ENCODE measurements around the gene PRKACA.

The PRKACA gene

GRCh38 chr19:14117668-14118164 lies at the start of gene PRKACA:
Gene PRKACA, minus strand, starts transcription at chr19:14117762. Its CDS starts 215 bp downstream, at chr19:14117547.
- no peaks in the 10 kb centered on the region for H3K27me3 ChIP-seq (replicated peaks; ENCODE audit: control insufficient read depth, insufficient read depth, low read length)
- H3K4me3 ChIP-seq (ENCODE audit: low read length) = peak within 1 kb of the TSS; percentile 91
- no peaks in the 10 kb centered on the region for H3K36me3 ChIP-seq (ENCODE audit: control insufficient read depth, insufficient read depth, low read length, severe bottlenecking)
- H3K4me1 ChIP-seq (ENCODE audit: control insufficient read depth, insufficient read depth, low read length) = peaks cover 54% of the 10 kb centered on the region
- no peaks in the 10 kb centered on the region for H3K9me3 ChIP-seq (ENCODE audit: control insufficient read depth, low read length)
- peak; percentile 100 for DNase-seq (ENCODE audit: low read depth)
- peak within 1 kb of the TSS; percentile 89 for H3K9ac ChIP-seq (ENCODE audit: low read length)

DNA sequence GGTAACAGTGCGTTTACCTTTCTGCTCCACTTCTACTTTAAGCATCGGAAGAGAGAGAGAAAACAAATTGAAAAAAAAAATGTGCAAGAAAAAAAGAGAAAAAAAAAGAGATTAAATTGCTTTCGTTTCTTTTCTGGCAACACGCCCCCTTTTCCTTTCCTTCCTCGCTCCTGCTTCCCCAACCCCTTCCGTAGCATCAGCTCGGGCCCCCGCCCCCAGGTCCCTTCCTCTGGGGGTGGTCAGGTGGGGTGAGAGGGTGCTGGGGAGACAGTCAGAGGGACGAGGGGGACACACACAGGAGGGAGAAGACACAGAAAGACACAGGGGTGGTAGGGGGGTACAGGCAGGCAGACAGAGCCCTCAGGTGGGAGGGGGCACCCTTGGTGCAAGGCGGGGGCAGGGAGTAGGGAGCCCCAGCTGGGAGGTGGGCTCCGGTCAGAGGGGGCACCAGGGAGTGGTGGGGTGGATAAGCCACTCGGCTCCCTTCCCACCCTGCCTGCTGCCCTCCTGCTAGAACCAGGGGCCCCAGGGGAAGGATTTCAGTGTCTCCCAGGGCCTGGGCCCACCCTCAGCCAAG lies 49.5 kb upstream of the PRKACA start:
- Histone ChIP-seq H3K36me3 (ENCODE audit: control insufficient read depth, insufficient read depth, low read length, severe bottlenecking) (peaks cover 19% of the 10 kb centered on the region), H3K4me1 (ENCODE audit: control insufficient read depth, insufficient read depth, low read length) (no peaks in the 10 kb centered on the region), H3K9ac (ENCODE audit: low read length) (no peak overlapping the region), H3K27me3 (replicated peaks; ENCODE audit: control insufficient read depth, insufficient read depth, low read length) (no peaks in the 10 kb centered on the region), H3K4me3 (ENCODE audit: low read length) (no peak overlapping the region), H3K9me3 (ENCODE audit: control insufficient read depth, low read length) (no peaks in the 10 kb centered on the region)
- no peak for DNase-seq (ENCODE audit: low read depth)

DNA sequence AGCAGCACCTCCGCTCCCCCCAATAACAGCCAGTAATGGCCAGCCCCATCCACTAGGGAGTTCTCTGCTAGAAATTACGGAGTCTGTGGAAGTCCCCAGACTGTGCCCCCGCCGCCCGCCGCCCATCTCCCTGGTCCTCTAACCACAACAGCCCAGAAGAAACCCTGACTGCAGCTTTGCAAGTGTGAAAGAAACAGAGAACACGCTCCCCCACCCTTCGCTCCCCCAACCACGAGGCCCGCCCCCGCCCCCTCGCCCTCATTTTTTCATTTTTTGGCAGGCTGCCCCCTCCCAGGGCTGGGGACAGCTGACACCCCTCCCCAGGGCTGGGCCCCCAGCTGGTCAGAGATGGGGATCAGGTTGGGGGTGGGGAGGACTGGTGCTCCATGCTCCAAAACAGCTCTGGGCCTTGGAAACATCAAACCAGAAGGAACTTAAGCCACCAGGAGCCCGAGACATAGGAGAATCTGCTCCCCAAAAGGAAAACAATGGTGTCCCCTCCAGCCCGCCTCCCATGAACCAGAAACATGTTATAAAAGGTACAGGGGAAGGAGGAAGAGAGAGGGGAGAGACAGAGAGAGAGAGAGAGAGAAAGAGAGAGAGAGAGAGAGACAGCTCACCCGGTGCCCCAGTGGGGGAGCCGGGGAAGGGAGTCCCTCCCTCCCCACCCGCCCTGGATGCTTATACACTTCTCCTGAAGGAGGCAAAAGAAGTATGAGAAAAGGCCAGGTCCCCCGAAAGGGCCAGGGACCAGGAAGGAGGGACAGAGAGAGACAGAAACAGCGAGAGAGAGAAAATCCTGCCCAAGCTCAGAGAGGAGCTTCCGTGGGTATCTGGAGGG lies 48.6 kb upstream of the PRKACA start:
- DNase-seq (ENCODE audit: low read depth) = no peak
- Histone ChIP-seq H3K27me3 (replicated peaks; ENCODE audit: control insufficient read depth, insufficient read depth, low read length) (no peaks in the 10 kb centered on the region), H3K4me1 (ENCODE audit: control insufficient read depth, insufficient read depth, low read length) (no peaks in the 10 kb centered on the region), H3K36me3 (ENCODE audit: control insufficient read depth, insufficient read depth, low read length, severe bottlenecking) (peaks cover 14% of the 10 kb centered on the region), H3K9ac (ENCODE audit: low read length) (no peak overlapping the region), H3K4me3 (ENCODE audit: low read length) (no peak overlapping the region), H3K9me3 (ENCODE audit: control insufficient read depth, low read length) (no peaks in the 10 kb centered on the region)

DNA sequence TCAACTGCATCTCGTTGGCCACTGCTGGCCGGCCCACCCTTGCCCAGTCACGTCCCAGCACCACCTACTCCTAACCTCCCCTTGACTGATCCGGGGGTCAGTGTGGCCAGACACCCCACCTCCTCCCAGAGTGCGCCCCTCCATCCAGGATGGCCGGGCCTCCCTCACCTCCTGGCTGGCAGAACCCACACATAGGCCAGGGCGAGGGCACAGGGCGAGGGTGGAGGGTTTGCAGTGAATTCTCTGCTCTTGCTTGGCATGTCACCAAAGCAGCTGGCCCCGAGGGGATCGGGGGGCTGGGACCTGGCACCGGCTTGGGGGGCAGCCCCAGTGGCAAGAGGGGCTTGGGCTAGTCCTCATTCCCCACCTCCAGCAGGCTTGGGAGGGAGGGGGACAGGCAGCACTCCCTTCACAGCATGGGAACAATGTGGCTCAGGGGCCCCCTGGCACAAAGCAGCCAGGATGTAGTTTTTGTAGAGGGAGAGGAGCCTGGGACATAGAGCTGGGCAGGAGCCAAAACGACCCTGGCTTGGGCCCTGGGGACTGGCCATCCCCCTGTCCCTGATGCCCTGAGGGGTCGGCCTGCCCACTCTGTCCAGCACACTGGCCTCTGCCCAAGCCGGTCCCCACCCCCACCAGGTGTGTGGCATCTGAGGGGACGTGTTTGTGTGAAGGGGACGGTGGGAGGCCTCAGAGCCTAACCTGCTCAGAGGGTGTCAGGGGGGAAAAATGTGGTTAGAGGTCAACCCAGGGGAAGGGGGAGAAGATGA lies 47.3 kb upstream of the PRKACA start:
- H3K27me3 ChIP-seq (replicated peaks; ENCODE audit: control insufficient read depth, insufficient read depth, low read length) = no peaks in the 10 kb centered on the region
- no peak overlapping the region for H3K9ac ChIP-seq (ENCODE audit: low read length)
- H3K4me1 ChIP-seq (ENCODE audit: control insufficient read depth, insufficient read depth, low read length) = no peaks in the 10 kb centered on the region
- H3K4me3 ChIP-seq (ENCODE audit: low read length) = no peak overlapping the region
- no peaks in the 10 kb centered on the region for H3K9me3 ChIP-seq (ENCODE audit: control insufficient read depth, low read length)
- peaks cover 6% of the 10 kb centered on the region for H3K36me3 ChIP-seq (ENCODE audit: control insufficient read depth, insufficient read depth, low read length, severe bottlenecking)
- DNase-seq (ENCODE audit: low read depth) = no peak

DNA sequence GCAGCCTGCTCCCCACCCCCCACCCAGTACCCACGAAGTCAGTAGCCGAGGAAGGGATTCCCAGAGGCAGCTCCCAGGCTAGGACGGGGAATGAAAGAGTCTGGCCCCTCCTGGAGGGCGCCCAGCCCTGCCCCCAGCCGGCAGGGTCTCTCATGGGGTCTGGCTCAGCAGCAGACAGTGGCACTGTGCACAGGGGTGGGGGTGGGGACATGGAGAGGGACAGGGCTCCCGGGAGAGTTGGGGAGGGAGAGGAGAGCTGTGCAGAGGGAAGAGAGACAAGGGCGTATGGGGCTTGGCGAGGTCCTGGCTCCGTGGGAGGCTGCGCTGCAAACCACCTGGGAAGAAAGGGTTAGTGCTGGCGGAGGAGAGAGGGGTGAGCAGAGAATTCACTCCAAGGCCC lies 46.5 kb upstream of the PRKACA start:
- no peak overlapping the region for H3K4me3 ChIP-seq (ENCODE audit: low read length)
- H3K9me3 ChIP-seq (ENCODE audit: control insufficient read depth, low read length) = no peaks in the 10 kb centered on the region
- DNase-seq (ENCODE audit: low read depth) = no peak
- H3K9ac ChIP-seq (ENCODE audit: low read length) = no peak overlapping the region
- no peaks in the 10 kb centered on the region for H3K4me1 ChIP-seq (ENCODE audit: control insufficient read depth, insufficient read depth, low read length)
- H3K27me3 ChIP-seq (replicated peaks; ENCODE audit: control insufficient read depth, insufficient read depth, low read length) = no peaks in the 10 kb centered on the region
- peaks cover 4% of the 10 kb centered on the region for H3K36me3 ChIP-seq (ENCODE audit: control insufficient read depth, insufficient read depth, low read length, severe bottlenecking)

GRCh38 chr19:14162871-14163297 lies 45.3 kb upstream of the PRKACA start:
- Histone ChIP-seq H3K4me3 (ENCODE audit: low read length) (no peak overlapping the region), H3K9ac (ENCODE audit: low read length) (no peak overlapping the region), H3K9me3 (ENCODE audit: control insufficient read depth, low read length) (no peaks in the 10 kb centered on the region), H3K4me1 (ENCODE audit: control insufficient read depth, insufficient read depth, low read length) (no peaks in the 10 kb centered on the region), H3K27me3 (replicated peaks; ENCODE audit: control insufficient read depth, insufficient read depth, low read length) (no peaks in the 10 kb centered on the region), H3K36me3 (ENCODE audit: control insufficient read depth, insufficient read depth, low read length, severe bottlenecking) (peaks cover 11% of the 10 kb centered on the region)
- DNase-seq (ENCODE audit: low read depth) = no peak

- H3K36me3 ChIP-seq (ENCODE audit: control insufficient read depth, insufficient read depth, low read length, severe bottlenecking) = peaks cover 23% of the 10 kb centered on the region
- DNase-seq (ENCODE audit: low read depth) = no peak
- no peaks in the 10 kb centered on the region for H3K9me3 ChIP-seq (ENCODE audit: control insufficient read depth, low read length)
- H3K27me3 ChIP-seq (replicated peaks; ENCODE audit: control insufficient read depth, insufficient read depth, low read length) = no peaks in the 10 kb centered on the region
- H3K4me3 ChIP-seq (ENCODE audit: low read length) = no peak overlapping the region
- H3K9ac ChIP-seq (ENCODE audit: low read length) = no peak overlapping the region
- H3K4me1 ChIP-seq (ENCODE audit: control insufficient read depth, insufficient read depth, low read length) = no peaks in the 10 kb centered on the region
Measured at GRCh38 chr19:14161305-14161704, 43.7 kb upstream of the PRKACA start.

DNA sequence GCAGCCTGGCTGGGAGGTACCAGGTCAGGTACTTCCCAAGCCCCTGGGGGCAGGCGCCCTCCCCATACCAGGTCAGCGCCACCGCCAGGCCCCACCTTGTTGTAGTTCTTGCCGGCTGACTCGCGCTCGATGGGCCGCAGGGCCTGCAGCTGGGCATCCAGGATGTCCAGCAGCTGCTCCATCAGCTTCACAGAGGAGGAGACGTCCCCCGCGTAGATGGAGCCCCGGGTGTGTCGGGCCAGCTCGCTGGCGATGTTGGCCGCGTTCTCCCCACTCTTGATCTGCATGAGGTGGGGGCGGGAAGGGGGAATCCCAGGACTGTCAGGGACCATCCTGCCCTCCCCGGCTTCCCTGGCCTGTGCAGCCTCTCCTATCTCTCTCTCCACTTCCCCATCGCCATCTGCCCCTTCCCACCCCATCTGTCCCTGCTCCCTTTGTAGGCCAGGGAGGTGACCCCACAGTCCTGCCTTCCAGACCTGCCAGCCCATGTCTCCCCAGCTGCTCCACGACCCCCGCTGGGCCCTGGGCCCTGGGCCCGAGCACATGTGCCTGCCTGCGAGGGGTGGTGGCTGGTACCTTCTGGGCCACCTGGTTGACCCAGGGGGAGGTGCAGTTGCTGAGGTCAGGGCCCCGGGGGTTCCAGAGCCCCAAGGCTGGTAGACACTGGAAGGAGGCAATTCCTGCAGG lies 42.6 kb upstream of the PRKACA start:
- Histone ChIP-seq H3K36me3 (ENCODE audit: control insufficient read depth, insufficient read depth, low read length, severe bottlenecking) (peaks cover 26% of the 10 kb centered on the region), H3K4me3 (ENCODE audit: low read length) (no peak overlapping the region), H3K4me1 (ENCODE audit: control insufficient read depth, insufficient read depth, low read length) (no peaks in the 10 kb centered on the region), H3K27me3 (replicated peaks; ENCODE audit: control insufficient read depth, insufficient read depth, low read length) (no peaks in the 10 kb centered on the region), H3K9me3 (ENCODE audit: control insufficient read depth, low read length) (no peaks in the 10 kb centered on the region), H3K9ac (ENCODE audit: low read length) (no peak overlapping the region)
- no peak for DNase-seq (ENCODE audit: low read depth)

DNA sequence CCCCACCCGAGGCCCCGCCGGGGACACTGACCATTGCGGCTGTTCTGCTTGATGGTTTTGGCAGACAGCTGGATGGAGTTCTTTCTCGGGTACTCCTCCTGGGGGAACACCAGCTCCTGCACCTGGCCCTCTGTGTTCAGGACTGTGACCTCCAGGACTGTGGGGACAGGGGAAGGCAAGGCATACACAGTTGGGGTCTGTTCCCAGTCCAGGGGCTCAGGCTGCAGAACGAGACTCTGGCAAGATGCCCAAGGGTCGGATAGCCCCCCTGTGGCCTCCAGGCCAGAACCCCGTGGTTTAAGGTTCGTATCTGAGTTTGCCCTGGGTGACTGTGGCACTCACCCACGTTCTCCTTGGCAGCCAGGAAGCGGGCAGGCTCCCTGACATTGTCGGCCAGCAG lies 41.5 kb upstream of the PRKACA start:
- peaks cover 28% of the 10 kb centered on the region for H3K36me3 ChIP-seq (ENCODE audit: control insufficient read depth, insufficient read depth, low read length, severe bottlenecking)
- no peak for DNase-seq (ENCODE audit: low read depth)
- no peak overlapping the region for H3K4me3 ChIP-seq (ENCODE audit: low read length)
- H3K9ac ChIP-seq (ENCODE audit: low read length) = no peak overlapping the region
- H3K9me3 ChIP-seq (ENCODE audit: control insufficient read depth, low read length) = no peaks in the 10 kb centered on the region
- H3K4me1 ChIP-seq (ENCODE audit: control insufficient read depth, insufficient read depth, low read length) = peaks cover 3% of the 10 kb centered on the region
- H3K27me3 ChIP-seq (replicated peaks; ENCODE audit: control insufficient read depth, insufficient read depth, low read length) = no peaks in the 10 kb centered on the region

- Histone ChIP-seq H3K36me3 (ENCODE audit: control insufficient read depth, insufficient read depth, low read length, severe bottlenecking) (peaks cover 28% of the 10 kb centered on the region), H3K9me3 (ENCODE audit: control insufficient read depth, low read length) (no peaks in the 10 kb centered on the region), H3K9ac (ENCODE audit: low read length) (no peak overlapping the region), H3K4me3 (ENCODE audit: low read length) (no peak overlapping the region), H3K4me1 (ENCODE audit: control insufficient read depth, insufficient read depth, low read length) (peaks cover 4% of the 10 kb centered on the region), H3K27me3 (replicated peaks; ENCODE audit: control insufficient read depth, insufficient read depth, low read length) (no peaks in the 10 kb centered on the region)
- DNase-seq (ENCODE audit: low read depth) = no peak
Measured at GRCh38 chr19:14158276-14159023, 40.9 kb upstream of the PRKACA start.

Measured in adipocyte (in vitro differentiated cells).